Measurements from ENCODE around the gene TSPOAP1. TPM values are rescaled to one million over a fixed set of nuclear protein-coding genes. Genes with fewer than 3 reads are reported as not detected.

Gene TSPOAP1
- total and polyA plus RNA-seq, 2 of the 13 experiments (the other 11 are each of a cell fraction or from before 2014, with no cell fraction given), result not detected

- Histone ChIP-seq H3K27me3 (ENCODE audit: control insufficient read depth in 1 of 2, insufficient read depth in 2 of 2, low read length in 2 of 2) (no peaks in the 10 kb centered on the region), H2AFZ (ENCODE audit: low read length) (no peak overlapping the region), H3K4me1 (ENCODE audit: insufficient read depth, low read length) (peaks cover 62% of the 10 kb centered on the region), H4K20me1 (ENCODE audit: insufficient read depth, low read length) (no peaks in the 10 kb centered on the region), H3K27ac (ENCODE audit: extremely low read length, insufficient read depth, low read length) (no peak overlapping the region), H3K36me3 (replicated peaks in 1 of 2; ENCODE audit: control insufficient read depth in 1 of 2, insufficient read depth in 2 of 2, low read length in 2 of 2) (no peaks in the 10 kb centered on the region), H3K4me3 (replicated peaks in 1 of 3; ENCODE audit: insufficient read depth in 1 of 3, low read depth in 2 of 3, low read length in 3 of 3) (peak overlapping the region; percentile 3 to 60 (median 5); a peak in 3 of 6 replicates), H3K9me3 (ENCODE audit: low read length) (no peaks in the 10 kb centered on the region), H3K9ac (ENCODE audit: insufficient read depth, low read depth, low read length) (peak overlapping the region; percentile 57; the same call in 1 of the 2 replicates), H3K79me2 (ENCODE audit: insufficient read depth, low read length) (no peaks in the 10 kb centered on the region), H3K4me2 (ENCODE audit: low read depth, low read length) (peak overlapping the region; percentile 77)
- no TSS peak for BruUV-seq (replicated peaks)
- ATAC-seq, result peak; percentile 1
- in situ Hi-C loops (cut with HindIII; ENCODE audit: extremely low pct_ligation_motif_present, low pct_unique_long_range_greater_than_20kb), result no loop called here
- 63% methylated on average over 3 of the region's 3 CpGs for WGBS (ENCODE audit: low lambda C conversion rate)
- FAIRE-seq, result no peak
- ChIA-PET POLR2A (interaction anchor here (0.9 to 4.0 kb wide), 9 partner anchors 9 to 79 kb away, joined by 3 to 42 read pairs (median 12); partner anchors contain the start of genes RNF43 and SUPT4H1), CTCF (ENCODE audit: low intra/inter-chr PET ratio, low total read pairs) (no interaction called here)
- intact Hi-C loops (cut with micrococcal nuclease; ENCODE audit: unreplicated experiment), result no loop called here
- TF ChIP-seq MAFG (CRISPR knock-in tag; IDR thresholded peaks at IDR 0.05) (no peak), RCOR2 (CRISPR knock-in tag; IDR thresholded peaks at IDR 0.05) (peak; percentile 65), CHD4 (IDR thresholded peaks at IDR 0.05; ENCODE audit: borderline replicate concordance, low read length) (peak; percentile 98; the same call in 1 of the 2 replicates), STAG1 (CRISPR knock-in tag; IDR thresholded peaks at IDR 0.05) (no peak), ZBTB37 (CRISPR knock-in tag; IDR thresholded peaks at IDR 0.05) (no peak), ZNF280B (CRISPR knock-in tag; IDR thresholded peaks at IDR 0.05; ENCODE audit: borderline replicate concordance) (peak; percentile 6; the same call in 1 of the 2 replicates), ZNF629 (CRISPR knock-in tag; conservative IDR thresholded peaks at IDR 0.05) (peak; percentile 96), ADNP (CRISPR knock-in tag; IDR thresholded peaks at IDR 0.05) (0 out of 2 replicates have a peak, but pooled peaks have one; percentile 40), CTCF (CRISPR knock-in tag; IDR thresholded peaks at IDR 0.05) (peak; percentile 29; the same call in 1 of the 2 replicates), KDM1A (CRISPR knock-in tag; IDR thresholded peaks at IDR 0.05) (0 out of 2 replicates have a peak, but pooled peaks have one; percentile 57), ZMYM3 (CRISPR knock-in tag; IDR thresholded peaks at IDR 0.05) (peak; percentile 92)
- no peak for DNase-seq (ENCODE audit: low spot score)
Measured at GRCh38 chr17:58338454-58338840, 9.9 kb upstream of the TSPOAP1 start.

Measured in HepG2 (cell line).